IMR-90 (cell line): ENCODE data around the gene RYR2. TPM values are rescaled to one million over a fixed set of nuclear protein-coding genes. Genes with fewer than 3 reads are reported as not detected.

Source experiments
- ATAC-seq: fragments of 200-7000 bp; cut with Tn5 transposase; 2 replicates; pipeline ENCODE4 v1.9.1; 2020; ENCODE audit warnings: low read depth, mild to moderate bottlenecking, moderate library complexity
- BruUV-seq: library from RNA; stranded (reverse); fragments of 400-500 nt; replicated peaks from 2 replicates; lab custom pipeline; 2021; lab: Mats Ljungman, UMichigan
- CTCF ChIA-PET: fragments of 300-600 bp; formaldehyde crosslinking; extraction: SDS; loops from one replicate; lab custom pipeline; 2021; ENCODE audit warnings: antibody characterized with exemption; lab: Yijun Ruan, JAX
- POLR2A ChIA-PET: fragments of 300-600 bp; sonication (Branson Sonifier 250); formaldehyde crosslinking; loops from one replicate; lab custom pipeline; 2022; ENCODE audit warnings: antibody characterized with exemption; ENCODE audit not compliant: unreplicated experiment; lab: Charles Lee
- DNase-seq: peaks from one replicate; pipeline ENCODE4 v3.0.0; 2013
- H2AFZ ChIP-seq: replicated peaks from 2 replicates; pipeline ENCODE3; 2013; ENCODE audit warnings: low read length, mild to moderate bottlenecking; ENCODE audit not compliant: poor library complexity
- H2AK5ac ChIP-seq: 2 replicates; pipeline ENCODE4 v1.6.1; 2013; ENCODE audit warnings: low read depth, low read length, inconsistent platforms
- H2AK9ac ChIP-seq: replicated peaks from 2 replicates; pipeline ENCODE3; 2013; ENCODE audit warnings: mild to moderate bottlenecking, low read depth, low read length, moderate library complexity; ENCODE audit not compliant: poor library complexity
- H2BK120ac ChIP-seq: 2 replicates; pipeline ENCODE4 v1.6.1; 2013; ENCODE audit warnings: low read depth, low read length, inconsistent platforms
- H2BK15ac ChIP-seq: 3 replicates; pipeline ENCODE4 v1.6.1; 2013; ENCODE audit warnings: low read depth, low read length, inconsistent platforms
- H2BK20ac ChIP-seq: 2 replicates; pipeline ENCODE4 v1.6.1; 2013; ENCODE audit warnings: low read depth, mild to moderate bottlenecking, inconsistent platforms, low read length, moderate library complexity
- H2BK5ac ChIP-seq: 2 replicates; pipeline ENCODE4 v1.6.1; 2013; ENCODE audit warnings: mild to moderate bottlenecking, low read depth, low read length, inconsistent platforms; ENCODE audit not compliant: poor library complexity, severe bottlenecking
- H3K14ac ChIP-seq: replicated peaks from 2 replicates; pipeline ENCODE4 v1.6.1; 2013; ENCODE audit warnings: low read depth, low read length, inconsistent platforms
- H3K18ac ChIP-seq: 2 replicates; pipeline ENCODE4 v1.6.1; 2013; ENCODE audit warnings: low read depth, low read length, control low read depth
- H3K23ac ChIP-seq: 2 replicates; pipeline ENCODE4 v1.6.1; 2013; ENCODE audit warnings: low read depth, low read length, inconsistent platforms
- H3K27ac ChIP-seq: 2 replicates; pipeline ENCODE4 v1.5.1; 2013; ENCODE audit warnings: mild to moderate bottlenecking, control low read depth, low read length; ENCODE audit not compliant: insufficient read depth
- H3K27me3 ChIP-seq: 2 replicates; pipeline ENCODE4 v1.6.1; 2013; ENCODE audit warnings: low read length; ENCODE audit not compliant: control insufficient read depth, insufficient read depth
- H3K36me3 ChIP-seq: 2 replicates; pipeline ENCODE4 v1.6.1; 2013; ENCODE audit warnings: low read length, mixed read lengths; ENCODE audit not compliant: control insufficient read depth, insufficient read depth
- H3K4ac ChIP-seq: 2 replicates; pipeline ENCODE4 v1.6.1; 2013; ENCODE audit warnings: low read depth, low read length, inconsistent platforms
- H3K4me1 ChIP-seq: 2 replicates; pipeline ENCODE4 v1.6.1; 2013; ENCODE audit warnings: low read length, mixed read lengths; ENCODE audit not compliant: control insufficient read depth, insufficient read depth
- H3K4me2 ChIP-seq: 2 replicates; pipeline ENCODE4 v1.6.1; 2013; ENCODE audit warnings: low read depth, mild to moderate bottlenecking, control low read depth, low read length, moderate library complexity
- H3K4me3 ChIP-seq: 2 replicates; pipeline ENCODE4 v1.5.1; 2013; ENCODE audit warnings: low read depth, mild to moderate bottlenecking, control low read depth, low read length, moderate library complexity; ENCODE audit not compliant: insufficient read depth
- H3K56ac ChIP-seq: 2 replicates; pipeline ENCODE4 v1.6.1; 2013; ENCODE audit warnings: low read length, inconsistent platforms; ENCODE audit not compliant: insufficient read depth; ENCODE audit errors: extremely low read depth
- H3K79me1 ChIP-seq, 2 experiments: 2 replicates each; pipeline ENCODE4 v1.6.1; 2013; ENCODE audit warnings: low read length in 2 of 2, inconsistent platforms in 1 of 2, low read depth in 1 of 2
- H3K9ac ChIP-seq: 2 replicates; pipeline ENCODE4 v1.6.1; 2013; ENCODE audit warnings: low read depth, low read length, control low read depth
- H3K9me1 ChIP-seq: 2 replicates; pipeline ENCODE4 v1.6.1; 2013; ENCODE audit warnings: low read length, inconsistent platforms; ENCODE audit not compliant: insufficient read depth
- H3K9me3 ChIP-seq: 2 replicates; pipeline ENCODE4 v1.6.1; 2013; ENCODE audit warnings: low read length; ENCODE audit not compliant: control insufficient read depth, insufficient read depth
- H4K20me1 ChIP-seq: 2 replicates; pipeline ENCODE4 v1.6.1; 2013; ENCODE audit warnings: low read length, inconsistent platforms; ENCODE audit not compliant: insufficient read depth
- H4K5ac ChIP-seq: 2 replicates; pipeline ENCODE4 v1.6.1; 2013; ENCODE audit warnings: mild to moderate bottlenecking, low read depth, low read length, control low read depth
- H4K8ac ChIP-seq, 2 experiments: 2 replicates each; pipeline ENCODE4 v1.6.1; 2013; ENCODE audit warnings: low read depth in 2 of 2, low read length in 2 of 2, control low read depth in 1 of 2, inconsistent platforms in 1 of 2
- H4K91ac ChIP-seq: 2 replicates; pipeline ENCODE4 v1.6.1; 2013; ENCODE audit warnings: low read depth, low read length, inconsistent platforms; ENCODE audit not compliant: insufficient read depth
- BHLHE40 ChIP-seq: fragments of 150-350 bp; IDR thresholded peaks from 2 replicates; pipeline ENCODE4 v1.6.1; 2016; ENCODE audit warnings: mild to moderate bottlenecking, low read depth, low read length
- CEBPB ChIP-seq: IDR thresholded peaks from 2 replicates; pipeline ENCODE4 v1.6.1; 2012; ENCODE audit warnings: low read depth, low read length, improper control_type of control experiment
- ELK1 ChIP-seq: fragments of 150-350 bp; IDR thresholded peaks from 2 replicates; pipeline ENCODE4 v1.6.1; 2016; ENCODE audit warnings: low read depth, mild to moderate bottlenecking, low read length, moderate library complexity, borderline replicate concordance
- MAFK ChIP-seq: IDR thresholded peaks from 2 replicates; pipeline ENCODE4 v1.6.1; 2012; ENCODE audit warnings: low read depth, low read length, improper control_type of control experiment
- MXI1 ChIP-seq: IDR thresholded peaks from 2 replicates; pipeline ENCODE4 v1.6.1; 2012; ENCODE audit warnings: low read depth, mild to moderate bottlenecking, low read length, moderate library complexity, borderline replicate concordance
- RAD21 ChIP-seq: IDR thresholded peaks from 2 replicates; pipeline ENCODE4 v1.6.1; 2012; ENCODE audit warnings: low read length, improper control_type of control experiment
- RFX5 ChIP-seq: IDR thresholded peaks from 2 replicates; pipeline ENCODE4 v1.8.0; 2012; ENCODE audit warnings: low read depth, mild to moderate bottlenecking, low read length, moderate library complexity
- USF2 ChIP-seq: fragments of 150-350 bp; IDR thresholded peaks from 2 replicates; pipeline ENCODE4 v1.6.1; 2017; ENCODE audit warnings: mild to moderate bottlenecking, antibody characterized with exemption, low read length, low read depth
- WGBS, 2 experiments: methylation state at CpG; one replicate each; pipeline versions ENCODE4 v1.1.5 to v1.1.7; 2013; ENCODE audit warnings: missing lambda C conversion rate in 2 of 2; ENCODE audit not compliant: insufficient read length in 1 of 2; ENCODE audit errors: extremely low coverage in 2 of 2; 5-methylcytosine and 5-hydroxymethylcytosine counted together
- dilution Hi-C: fragments of 300-500 bp; cut with HindIII; formaldehyde crosslinking; loops from one replicate; pipeline ENCODE4 v1.14.3; 2018; ENCODE audit warnings: low sequenced_read_pairs; ENCODE audit not compliant: unreplicated experiment
- in situ Hi-C: fragments of 300-500 bp; cut with MboI; formaldehyde crosslinking; loops from 3 replicates; pipeline ENCODE4 v1.14.3; 2019; ENCODE audit warnings: low sequenced_read_pairs, inconsistent platforms, mixed read lengths
- intact Hi-C: fragments of 100-400 bp; cut with micrococcal nuclease; formaldehyde crosslinking; loops from 2 replicates; pipeline ENCODE4 v1.10.0; 2022
- polyA plus RNA-seq, 3 experiments: library from polyadenylated mRNA; depleted of rRNA; stranded (reverse); fragments of >200 nt; gene quantifications; 2 replicates each; pipeline ENCODE4 v1.2.3, GENCODE V29; 2012; ENCODE audit warnings: low replicate concordance in 1 of 3
- total RNA-seq: library from RNA; depleted of rRNA; stranded (reverse); fragments of >200 nt; gene quantifications from 2 replicates; pipeline ENCODE4 v1.2.3, GENCODE V29; 2012

Gene RYR2
- total and polyA plus RNA-seq, 2 of the 4 experiments (the other 2 are of a cell fraction), result not detected

GRCh38 chr1:237098541-237098940 is 56.6 kb downstream of the RYR2 start:
- POLR2A ChIA-PET, result no interaction called here
- no peak for ATAC-seq
- intact Hi-C loops, result no loop called here

More at GRCh38 chr1:237098541-237098940, 56.6 kb downstream of the RYR2 start:
- Histone ChIP-seq H3K18ac (no peak overlapping the region), H2BK20ac (no peak overlapping the region), H3K36me3 (no peaks in the 10 kb centered on the region), H4K5ac (no peak overlapping the region), H4K20me1 (no peaks in the 10 kb centered on the region), H3K9me3 (peaks cover 26% of the 10 kb centered on the region), H2BK5ac (no peak overlapping the region), H3K79me1 (no peaks in the 10 kb centered on the region), H3K4me2 (no peak overlapping the region), H3K4ac (no peak overlapping the region), H3K4me3 (no peak overlapping the region), H3K27me3 (no peaks in the 10 kb centered on the region), H2AFZ (no peak overlapping the region), H3K9ac (no peak overlapping the region), H2BK120ac (no peak overlapping the region), H2AK9ac (no peak overlapping the region), H4K8ac (no peak overlapping the region), H2AK5ac (no peak overlapping the region), H4K91ac (no peak overlapping the region), H3K27ac (no peak overlapping the region), H3K56ac (no peak overlapping the region), H3K23ac (no peak overlapping the region), H3K4me1 (no peaks in the 10 kb centered on the region), H2BK15ac (no peak overlapping the region), H3K9me1 (no peaks in the 10 kb centered on the region), H3K14ac (no peak overlapping the region)
- dilution Hi-C loops (no loop called here), in situ Hi-C loops (no loop called here)
- TF ChIP-seq USF2 (no peak), MAFK (no peak), RAD21 (no peak), RFX5 (no peak), ELK1 (no peak), MXI1 (no peak), BHLHE40 (no peak), CEBPB (no peak)
- WGBS, 2 experiments, result 50% methylated on average over 3 of the region's 3 CpGs; no CpG with 5 or more reads in 1 of the 2 experiments
- CTCF ChIA-PET, result no interaction called here
- no peak for DNase-seq
- no TSS peak for BruUV-seq
